Mucosa of rectum (tissue), 2 donors: ENCODE data around the gene JMJD1C.

Experiments
- H3K27ac ChIP-seq, 2 donors: one replicate each; pipeline ENCODE4 v1.7.0; 2013; ENCODE audit warnings: inconsistent platforms in 2 of 2, low read depth in 2 of 2, low read length in 2 of 2
- H3K27me3 ChIP-seq, 2 donors: one replicate each; pipeline ENCODE4 v1.7.0; 2013; ENCODE audit warnings: low read length in 2 of 2; ENCODE audit not compliant: control insufficient read depth in 2 of 2, insufficient read depth in 2 of 2
- H3K36me3 ChIP-seq, 2 donors: one replicate each; pipeline ENCODE4 v1.7.0; 2013; ENCODE audit warnings: low read length in 2 of 2; ENCODE audit not compliant: control insufficient read depth in 2 of 2, insufficient read depth in 2 of 2
- H3K4me1 ChIP-seq, 2 donors: one replicate each; pipeline ENCODE4 v1.7.0; 2013; ENCODE audit warnings: low read length in 2 of 2, mild to moderate bottlenecking in 1 of 2; ENCODE audit not compliant: control insufficient read depth in 2 of 2, insufficient read depth in 2 of 2
- H3K4me3 ChIP-seq, 2 donors: one replicate each; pipeline ENCODE4 v1.7.0; 2013; ENCODE audit warnings: low read length in 2 of 2
- H3K9ac ChIP-seq, 2 donors: one replicate each; pipeline ENCODE4 v1.7.0; 2013; ENCODE audit warnings: low read length in 2 of 2, low read depth in 1 of 2, mild to moderate bottlenecking in 1 of 2
- H3K9me3 ChIP-seq, 2 donors: one replicate each; pipeline ENCODE4 v1.7.0; 2013; ENCODE audit warnings: low read length in 2 of 2; ENCODE audit not compliant: control insufficient read depth in 2 of 2
- donor health status: healthy.
- donor health status: Normal muscosa, but diverticular disease.

Gene JMJD1C

DNA sequence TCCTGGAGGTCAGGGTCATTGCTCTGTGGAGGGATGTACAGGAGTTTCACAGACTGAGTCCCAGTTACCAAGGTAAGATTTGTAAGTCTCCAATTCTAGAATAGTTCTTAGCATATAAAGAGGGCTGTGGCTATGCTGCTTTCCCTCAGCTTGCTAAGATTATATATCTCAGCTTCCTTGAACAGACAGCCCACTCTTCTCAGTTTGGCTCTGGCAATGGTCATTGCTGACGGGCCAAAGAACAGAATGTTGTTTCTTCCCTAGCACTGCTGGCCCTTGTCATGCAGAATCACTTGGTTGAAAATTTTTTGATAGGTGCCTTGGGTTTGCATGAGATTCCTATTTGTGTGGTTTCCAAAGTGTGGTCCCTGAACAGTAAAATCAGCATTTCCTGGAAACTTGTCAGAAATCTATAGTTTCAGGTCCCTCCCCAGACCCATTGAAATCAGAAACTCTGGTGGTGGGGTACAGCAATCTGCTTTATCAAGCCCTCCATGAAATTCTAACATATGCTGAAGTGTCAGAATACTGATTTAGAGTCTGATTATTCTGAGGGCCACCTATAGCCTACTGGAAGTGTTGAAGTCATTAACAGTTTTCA lies 294.4 kb downstream of the JMJD1C start:
- no peak overlapping the region for H3K9ac ChIP-seq
- no peak overlapping the region for H3K27ac ChIP-seq
- peaks cover 0 to 2% of the 10 kb centered on the region in 2 donors for H3K4me1 ChIP-seq
- H3K9me3 ChIP-seq: no peaks in the 10 kb centered on the region
- H3K27me3 ChIP-seq: no peaks in the 10 kb centered on the region
- peaks cover 30 to 40% of the 10 kb centered on the region in 2 donors for H3K36me3 ChIP-seq
- H3K4me3 ChIP-seq: no peak overlapping the region

DNA sequence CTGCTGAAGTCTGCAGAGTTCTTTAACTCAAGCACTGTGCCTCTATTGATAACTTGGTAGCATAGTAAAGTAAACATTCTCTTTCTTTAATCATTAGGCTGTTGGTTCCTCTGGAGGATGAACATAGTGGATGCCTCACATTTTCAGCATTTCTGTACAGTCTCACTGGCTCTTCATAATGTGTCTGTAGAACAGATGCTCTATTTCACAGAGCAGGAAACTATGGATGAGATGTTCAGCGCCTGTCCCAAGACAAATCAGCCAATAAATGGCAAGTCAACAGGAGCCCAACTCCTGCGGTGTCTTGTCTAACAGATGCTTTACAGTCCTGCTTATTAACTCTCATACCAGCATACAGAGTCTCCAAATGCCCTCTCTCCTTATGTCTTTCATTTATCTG lies 296.2 kb downstream of the JMJD1C start:
- Histone ChIP-seq H3K4me1 (peaks cover 0 to 2% of the 10 kb centered on the region in 2 donors), H3K9ac (no peak overlapping the region), H3K36me3 (peaks cover 18 to 26% of the 10 kb centered on the region in 2 donors), H3K9me3 (no peaks in the 10 kb centered on the region), H3K27ac (no peak overlapping the region), H3K27me3 (no peaks in the 10 kb centered on the region), H3K4me3 (no peak overlapping the region)

DNA sequence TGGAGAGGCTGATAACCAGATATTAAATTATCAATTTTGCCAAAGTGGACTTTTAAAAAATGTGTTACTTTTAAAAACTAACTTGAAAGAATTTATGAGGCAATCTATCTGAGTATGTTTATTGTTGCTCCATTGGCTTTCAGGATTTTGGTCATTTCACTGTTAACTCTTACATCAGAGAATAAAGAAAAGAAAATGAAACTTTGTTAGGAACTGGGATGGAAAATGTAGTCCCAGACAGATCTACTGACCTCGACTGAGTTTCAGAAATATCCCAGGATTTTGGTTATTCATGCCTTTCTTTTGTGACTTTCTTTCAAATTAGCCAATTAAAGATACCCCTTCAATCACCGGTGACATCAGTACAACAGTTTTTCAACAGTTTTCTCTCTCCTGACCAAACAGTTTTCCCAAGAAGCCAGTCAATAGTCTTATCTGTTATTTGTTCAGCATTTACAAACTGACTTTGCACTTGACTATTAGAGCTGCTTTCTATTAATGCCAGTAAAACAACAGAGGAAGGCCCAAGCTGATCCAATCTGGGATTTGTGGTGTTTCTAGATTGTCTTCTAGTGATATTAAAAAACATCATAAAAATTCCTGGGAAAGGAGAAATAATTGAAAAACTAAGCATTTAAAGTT lies 296.8 kb downstream of the JMJD1C start:
- peaks cover 22 to 26% of the 10 kb centered on the region in 2 donors for H3K36me3 ChIP-seq

DNA sequence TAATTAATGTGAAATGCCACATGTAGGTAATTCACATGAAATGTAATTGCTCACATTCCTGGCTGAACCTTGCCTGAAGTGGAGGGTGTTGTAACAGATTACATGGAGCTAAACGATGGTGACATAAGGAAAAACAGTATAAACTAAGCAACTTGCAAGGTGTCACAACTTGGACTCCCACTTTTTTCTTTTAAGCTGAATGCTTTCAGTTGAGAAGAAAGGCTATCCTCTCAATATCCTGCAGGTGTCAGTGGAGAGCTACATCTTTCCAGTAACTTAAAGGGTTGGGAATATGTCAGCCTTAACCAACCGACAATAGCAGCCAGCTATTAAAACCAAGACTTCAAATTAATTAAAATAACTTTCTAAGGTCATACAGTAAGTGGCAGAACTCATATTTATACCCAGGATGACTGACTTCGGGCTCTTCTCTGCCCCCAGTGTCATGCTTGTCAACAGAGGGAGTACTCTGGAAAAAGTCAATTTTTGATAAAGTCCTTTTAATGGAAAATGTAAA lies 299.0 kb downstream of the JMJD1C start:
- Histone ChIP-seq H3K4me1 (no peaks in the 10 kb centered on the region), H3K9me3 (no peaks in the 10 kb centered on the region), H3K36me3 (peaks cover 20% of the 10 kb centered on the region in 2 donors), H3K27ac (no peak overlapping the region), H3K9ac (no peak overlapping the region), H3K27me3 (no peaks in the 10 kb centered on the region), H3K4me3 (no peak overlapping the region)

More for the DNA sequence above, 296.8 kb downstream of the JMJD1C start:
- Histone ChIP-seq H3K4me1 (no peaks in the 10 kb centered on the region), H3K9ac (no peak overlapping the region), H3K27ac (no peak overlapping the region), H3K27me3 (no peaks in the 10 kb centered on the region), H3K9me3 (no peaks in the 10 kb centered on the region), H3K4me3 (no peak overlapping the region)

GRCh38 chr10:63165249-63165648 lies 300.5 kb downstream of the JMJD1C start:
- Histone ChIP-seq H3K9me3 (no peaks in the 10 kb centered on the region), H3K27ac (no peak overlapping the region), H3K27me3 (no peaks in the 10 kb centered on the region), H3K4me1 (no peaks in the 10 kb centered on the region), H3K36me3 (peaks cover 9 to 14% of the 10 kb centered on the region in 2 donors), H3K4me3 (no peak overlapping the region), H3K9ac (no peak overlapping the region)

DNA sequence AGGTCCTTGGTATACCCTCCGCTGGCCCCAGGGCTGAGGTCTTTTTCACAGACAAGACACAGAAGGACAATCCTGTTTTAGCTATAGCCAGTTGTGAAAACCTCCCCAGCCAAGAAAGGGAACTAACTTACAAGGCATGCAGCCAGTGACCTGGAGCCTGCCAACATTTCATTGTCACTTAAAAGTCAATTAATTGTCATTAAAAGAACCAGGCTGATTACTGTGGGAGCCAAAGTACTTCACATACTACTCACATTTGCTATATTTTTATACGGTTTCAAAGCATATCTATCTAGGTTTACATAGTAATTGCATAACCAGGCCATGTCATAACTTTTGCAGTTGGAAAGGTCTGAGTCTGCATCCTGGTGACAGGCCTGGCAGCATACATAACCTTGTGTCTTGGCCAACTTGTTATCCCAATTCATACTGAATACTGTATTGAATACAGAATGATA lies 301.6 kb downstream of the JMJD1C start:
- H3K9ac ChIP-seq: no peak overlapping the region
- no peak overlapping the region for H3K27ac ChIP-seq
- H3K9me3 ChIP-seq: no peaks in the 10 kb centered on the region
- peaks cover 4 to 8% of the 10 kb centered on the region in 2 donors for H3K36me3 ChIP-seq
- H3K4me1 ChIP-seq: no peaks in the 10 kb centered on the region
- no peak overlapping the region for H3K4me3 ChIP-seq
- H3K27me3 ChIP-seq: no peaks in the 10 kb centered on the region

DNA sequence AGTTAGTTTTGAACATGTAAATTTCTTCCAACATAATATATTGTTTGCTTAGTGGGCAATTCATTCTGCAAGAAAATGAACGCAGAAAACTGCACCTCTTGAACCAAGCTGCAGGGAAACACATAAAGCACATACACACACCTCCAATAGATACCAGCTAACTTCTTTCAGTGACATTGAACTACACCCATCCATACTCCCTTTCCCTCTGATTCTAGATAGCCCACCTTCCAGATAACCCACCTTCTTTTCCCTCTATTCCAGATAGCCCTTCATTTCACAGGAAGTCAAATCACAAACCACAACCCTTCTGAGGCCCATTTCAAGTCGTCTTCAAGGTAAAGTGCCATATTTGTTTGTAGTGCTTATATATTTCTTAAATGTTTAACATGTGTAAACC lies 304.2 kb downstream of the JMJD1C start:
- no peaks in the 10 kb centered on the region for H3K9me3 ChIP-seq
- H3K4me1 ChIP-seq: peaks cover 0 to 8% of the 10 kb centered on the region in 2 donors
- peaks cover 0 to 4% of the 10 kb centered on the region in 2 donors for H3K36me3 ChIP-seq
- H3K9ac ChIP-seq: no peak overlapping the region
- H3K27me3 ChIP-seq: no peaks in the 10 kb centered on the region
- no peak overlapping the region for H3K4me3 ChIP-seq
- H3K27ac ChIP-seq: no peak overlapping the region

DNA sequence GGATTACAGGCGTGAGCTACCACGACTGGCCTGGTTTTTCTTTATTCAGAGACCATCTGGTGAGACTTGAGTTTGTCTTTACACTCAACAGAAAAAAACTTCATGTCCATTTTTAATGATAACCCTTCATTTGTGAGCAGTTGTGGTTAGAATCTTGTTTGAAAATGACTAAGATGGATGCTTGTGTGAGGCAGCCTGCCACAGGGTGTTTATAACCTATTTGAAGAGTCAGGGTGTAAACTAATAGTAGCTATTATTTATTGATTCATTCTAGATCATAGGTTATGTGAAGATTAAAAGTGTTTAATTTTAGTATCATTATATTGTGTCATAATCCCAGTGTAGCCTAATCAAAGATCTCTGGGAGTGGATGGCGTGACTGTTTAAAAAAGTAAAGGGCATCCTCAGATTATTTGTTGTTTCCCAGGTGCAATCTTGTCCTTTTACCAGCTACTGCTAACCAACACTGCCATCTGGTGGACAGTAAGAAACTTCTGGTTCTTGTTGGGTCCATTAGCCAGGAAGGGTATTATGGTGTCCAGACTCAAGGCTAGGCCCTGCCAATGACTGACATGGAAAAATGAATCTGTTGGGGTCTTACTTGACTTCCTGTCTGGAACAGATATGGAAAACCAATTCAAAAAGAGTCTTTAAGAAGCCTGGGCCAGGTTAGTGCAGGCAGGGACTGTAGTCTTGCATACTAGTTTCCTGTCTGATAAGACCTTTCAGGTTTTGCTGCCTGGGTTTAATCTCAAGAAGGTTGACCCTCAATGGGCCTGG lies 307.7 kb downstream of the JMJD1C start:
- Histone ChIP-seq H3K9me3 (no peaks in the 10 kb centered on the region), H3K9ac (no peak overlapping the region), H3K27me3 (no peaks in the 10 kb centered on the region), H3K27ac (no peak overlapping the region), H3K4me1 (peaks cover 8 to 21% of the 10 kb centered on the region in 2 donors), H3K4me3 (no peak overlapping the region), H3K36me3 (peaks cover 2 to 3% of the 10 kb centered on the region in 2 donors)

DNA sequence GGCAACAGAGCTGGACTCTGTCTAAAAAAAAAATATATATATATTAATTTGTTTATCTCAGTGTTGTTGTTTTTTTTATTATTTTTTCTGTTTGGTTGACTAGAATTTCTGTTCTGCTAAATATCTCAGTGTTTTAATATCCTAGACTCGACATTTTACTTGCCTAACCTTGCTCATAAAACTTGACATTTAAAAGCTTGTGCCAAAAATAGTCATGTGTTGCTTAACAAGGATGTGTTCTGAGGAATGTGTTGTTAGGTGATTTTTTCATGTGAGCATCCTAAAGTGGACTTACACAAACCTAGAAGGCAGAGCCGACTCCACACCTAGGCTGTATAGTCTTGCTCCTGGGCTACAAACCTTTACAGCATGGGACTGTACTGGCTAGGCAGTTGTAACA lies 309.5 kb downstream of the JMJD1C start:
- Histone ChIP-seq H3K9ac (no peak overlapping the region), H3K4me3 (no peak overlapping the region), H3K36me3 (peaks cover 7 to 9% of the 10 kb centered on the region in 2 donors), H3K27me3 (no peaks in the 10 kb centered on the region), H3K27ac (no peak overlapping the region), H3K9me3 (no peaks in the 10 kb centered on the region), H3K4me1 (peaks cover 8 to 21% of the 10 kb centered on the region in 2 donors)
